Fibroblast of villous mesenchyme (primary cell): ENCODE measurements around the gene TMX4. TPM values are rescaled to one million over a fixed set of nuclear protein-coding genes. Genes with fewer than 3 reads are reported as not detected.
A peak's percentile ranks its signal among the peaks of the same experiment; 100 is the strongest.
"Not testable (repeated sequence)": the region's sequence is repeated elsewhere in the genome, so short reads cannot be mapped to it uniquely, and the experiment has no call there.

ENCODE experiments used
- DNase-seq: peaks from one replicate; pipeline ENCODE4 v3.0.0-alpha.2; 2010; ENCODE audit warnings: low read depth
- H3K4me3 ChIP-seq: 2 replicates; pipeline ENCODE4 v1.5.1; 2011; ENCODE audit warnings: low read depth, mild to moderate bottlenecking, low read length
- total RNA-seq: library from RNA; depleted of rRNA; stranded (reverse); fragments of >200 nt; gene quantifications from 2 replicates; pipeline ENCODE4 v1.2.3, GENCODE V29; 2012
- TF ChIP-seq, protein P1 (sequence below): IDR thresholded peaks from 2 replicates; pipeline ENCODE4 v1.5.1; 2012; ENCODE audit warnings: low read depth, mild to moderate bottlenecking, low read length; ENCODE audit not compliant: insufficient read depth

Gene TMX4
- total RNA-seq, 1 donor = 32.8 TPM

- TF ChIP-seq, protein P1, sequence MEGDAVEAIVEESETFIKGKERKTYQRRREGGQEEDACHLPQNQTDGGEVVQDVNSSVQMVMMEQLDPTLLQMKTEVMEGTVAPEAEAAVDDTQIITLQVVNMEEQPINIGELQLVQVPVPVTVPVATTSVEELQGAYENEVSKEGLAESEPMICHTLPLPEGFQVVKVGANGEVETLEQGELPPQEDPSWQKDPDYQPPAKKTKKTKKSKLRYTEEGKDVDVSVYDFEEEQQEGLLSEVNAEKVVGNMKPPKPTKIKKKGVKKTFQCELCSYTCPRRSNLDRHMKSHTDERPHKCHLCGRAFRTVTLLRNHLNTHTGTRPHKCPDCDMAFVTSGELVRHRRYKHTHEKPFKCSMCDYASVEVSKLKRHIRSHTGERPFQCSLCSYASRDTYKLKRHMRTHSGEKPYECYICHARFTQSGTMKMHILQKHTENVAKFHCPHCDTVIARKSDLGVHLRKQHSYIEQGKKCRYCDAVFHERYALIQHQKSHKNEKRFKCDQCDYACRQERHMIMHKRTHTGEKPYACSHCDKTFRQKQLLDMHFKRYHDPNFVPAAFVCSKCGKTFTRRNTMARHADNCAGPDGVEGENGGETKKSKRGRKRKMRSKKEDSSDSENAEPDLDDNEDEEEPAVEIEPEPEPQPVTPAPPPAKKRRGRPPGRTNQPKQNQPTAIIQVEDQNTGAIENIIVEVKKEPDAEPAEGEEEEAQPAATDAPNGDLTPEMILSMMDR = no peak
- no peak overlapping the region for H3K4me3 ChIP-seq
- no peak for DNase-seq
Measured at GRCh38 chr20:7975851-7976414, 43.6 kb downstream of the TMX4 start.

DNA sequence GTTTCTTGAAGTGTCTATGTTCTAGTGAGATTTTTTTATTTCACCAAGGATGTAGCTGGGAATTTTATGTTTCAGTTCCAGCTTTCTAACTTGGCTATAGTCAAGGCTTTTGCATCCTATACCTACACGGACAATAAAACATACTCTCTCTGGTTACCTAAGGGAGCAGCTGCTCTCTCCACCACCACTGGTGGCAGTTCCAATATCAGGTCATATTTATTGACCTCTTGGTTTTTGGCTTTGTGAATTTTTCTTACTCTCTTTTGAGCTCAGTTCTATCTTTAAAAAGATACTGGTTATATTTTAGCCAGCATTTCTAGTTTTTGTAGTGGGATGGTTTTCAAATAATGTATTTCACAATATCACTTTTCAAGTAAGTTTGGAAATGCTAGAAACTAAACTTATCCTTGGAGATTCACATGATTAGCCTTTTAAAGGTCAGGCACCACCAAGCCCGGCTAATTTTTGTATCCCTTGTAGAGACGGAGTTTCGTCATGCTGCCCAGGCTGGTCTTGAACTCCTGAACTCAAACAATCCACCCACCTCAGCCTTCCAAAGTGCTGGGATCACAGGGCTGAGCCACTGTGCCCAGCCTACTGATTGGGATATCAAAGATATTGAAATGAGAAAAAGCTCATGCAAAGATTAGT is 44.7 kb downstream of the TMX4 start:
- no peak overlapping the region for H3K4me3 ChIP-seq
- no peak for DNase-seq
- TF ChIP-seq, protein P1 = no peak

DNA sequence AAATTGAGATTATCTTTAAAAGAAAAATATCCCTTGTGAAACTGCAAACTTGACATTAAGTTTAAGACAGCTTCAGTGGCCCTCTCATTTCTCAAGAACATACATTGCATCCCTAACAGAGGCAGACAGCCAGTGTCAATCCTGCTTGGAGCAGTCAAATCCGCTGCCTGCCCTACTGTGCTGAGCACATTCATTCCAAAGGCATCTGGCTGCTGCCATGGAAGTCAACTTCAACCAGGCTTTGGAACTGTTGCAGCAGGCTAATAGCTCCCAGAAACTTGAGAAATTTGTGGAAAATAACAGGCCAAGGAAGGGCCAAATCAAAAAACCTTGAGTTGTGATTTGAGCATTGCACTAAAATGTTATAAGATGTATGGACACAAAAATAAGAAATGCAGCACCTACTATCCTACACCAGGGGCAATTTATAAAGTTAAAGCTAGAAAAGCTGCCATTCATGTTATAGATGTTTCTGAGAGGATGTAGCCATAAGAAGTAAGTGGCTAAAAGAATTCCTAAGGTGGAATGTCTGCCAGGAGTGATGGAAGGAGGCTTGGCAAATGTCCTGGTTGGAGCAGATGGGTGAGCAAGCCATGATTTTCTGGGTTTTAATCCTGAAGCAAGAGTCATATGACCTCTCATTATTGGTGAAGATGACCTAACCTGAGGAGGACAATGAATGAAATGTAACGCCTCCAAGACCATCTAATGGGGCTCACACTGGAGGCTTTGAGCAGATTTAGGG is 47.9 kb downstream of the TMX4 start:
- no peak for DNase-seq
- no peak overlapping the region for H3K4me3 ChIP-seq
- TF ChIP-seq, protein P1 = no peak

GRCh38 chr20:7967199-7967844 is 52.2 kb downstream of the TMX4 start:
- peak; percentile 49 for DNase-seq
- TF ChIP-seq, protein P1 = no peak
- H3K4me3 ChIP-seq = no peak overlapping the region

- TF ChIP-seq, protein P1 = no peak
- no peak overlapping the region for H3K4me3 ChIP-seq
- DNase-seq = no peak
Measured at GRCh38 chr20:7966176-7966575, 53.4 kb downstream of the TMX4 start.

GRCh38 chr20:7959484-7959883 is 60.1 kb downstream of the TMX4 start:
- no peak overlapping the region for H3K4me3 ChIP-seq
- no peak for DNase-seq
- TF ChIP-seq, protein P1 = no peak

GRCh38 chr20:7956561-7956960 is 63.0 kb downstream of the TMX4 start:
- H3K4me3 ChIP-seq, DNase-seq: not testable (repeated sequence)
